NCI-H1105 treated with DMSO at 0.1 percent for 48 hours (cell line): ENCODE measurements around the gene FAM168A.
"Not testable (repeated sequence)": the region's sequence is repeated elsewhere in the genome, so short reads cannot be mapped to it uniquely, and the experiment has no call there.

ENCODE experiments used
- DNase-seq: peaks from one replicate; lab custom pipeline; 2025; lab: John Stamatoyannopoulos, UW

FAM168A gene

DNA sequence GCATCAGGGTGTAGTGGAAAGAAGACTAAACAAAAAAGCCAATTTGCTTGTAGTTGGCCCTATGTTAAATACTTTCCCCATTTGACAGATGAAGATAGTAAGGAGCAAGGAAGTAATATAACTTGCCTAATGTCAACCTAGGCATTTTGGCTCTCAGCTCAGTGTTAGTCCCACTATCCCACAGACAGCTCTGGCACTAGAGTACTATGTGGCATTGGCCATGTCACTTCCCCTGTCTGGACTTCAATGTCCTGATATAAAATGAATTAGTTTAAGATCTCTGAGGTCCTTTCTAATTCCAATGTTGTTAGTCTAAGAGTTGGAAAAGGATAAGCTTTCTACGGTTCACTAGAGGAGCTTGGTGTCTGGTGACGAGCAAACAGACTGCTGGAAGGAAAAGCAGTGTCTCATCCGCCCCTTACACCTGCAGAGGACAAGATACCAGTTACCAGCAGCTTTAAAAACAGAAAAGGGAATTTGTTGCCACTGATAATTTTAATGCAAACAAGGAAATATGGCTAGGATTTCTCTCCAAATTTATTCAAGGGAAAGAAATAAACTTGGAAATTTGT lies 129.2 kb downstream of the FAM168A start:
- DNase-seq: no peak

DNA sequence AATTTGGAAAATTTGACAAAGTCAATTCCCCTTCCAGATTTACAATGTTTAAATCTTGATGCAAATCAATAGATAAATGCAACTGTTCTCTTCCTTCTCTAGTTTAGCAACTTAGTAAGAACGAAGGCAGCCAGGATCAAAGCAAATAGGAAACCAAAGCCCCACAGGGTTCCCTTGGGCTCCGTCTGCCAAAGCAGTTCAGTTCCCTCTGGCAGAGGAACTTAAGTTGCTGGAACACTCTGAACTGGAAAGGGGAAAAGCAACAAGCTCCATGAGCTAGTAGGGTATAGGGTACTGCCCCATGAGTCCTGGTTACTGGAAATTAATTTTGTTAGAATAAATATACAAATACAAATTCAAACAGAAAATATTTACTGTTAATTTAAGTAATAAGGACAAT lies 130.4 kb downstream of the FAM168A start:
- DNase-seq: no peak

- no peak for DNase-seq
Observed at GRCh38 chr11:73466643-73467042, 131.3 kb downstream of the FAM168A start.

DNA sequence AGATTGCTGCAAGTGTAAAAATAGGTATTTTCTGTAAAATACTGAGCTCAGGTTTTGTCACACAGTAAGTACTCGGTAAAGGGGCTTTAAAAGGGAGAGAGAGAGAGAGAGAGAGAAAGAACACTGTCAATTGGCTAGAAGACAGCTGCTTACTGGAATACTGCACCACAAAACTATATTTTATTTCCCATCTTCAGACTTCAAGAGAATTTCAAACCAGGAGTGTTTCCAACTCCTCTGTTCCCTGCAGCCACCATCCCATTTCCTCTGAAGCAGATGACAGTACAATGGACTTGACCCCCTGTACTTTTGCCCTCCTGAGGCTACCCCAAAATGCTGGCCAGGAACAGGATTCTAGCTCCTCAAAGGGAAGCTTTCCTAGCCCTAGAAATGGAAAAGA lies 132.0 kb downstream of the FAM168A start:
- DNase-seq: no peak

DNA sequence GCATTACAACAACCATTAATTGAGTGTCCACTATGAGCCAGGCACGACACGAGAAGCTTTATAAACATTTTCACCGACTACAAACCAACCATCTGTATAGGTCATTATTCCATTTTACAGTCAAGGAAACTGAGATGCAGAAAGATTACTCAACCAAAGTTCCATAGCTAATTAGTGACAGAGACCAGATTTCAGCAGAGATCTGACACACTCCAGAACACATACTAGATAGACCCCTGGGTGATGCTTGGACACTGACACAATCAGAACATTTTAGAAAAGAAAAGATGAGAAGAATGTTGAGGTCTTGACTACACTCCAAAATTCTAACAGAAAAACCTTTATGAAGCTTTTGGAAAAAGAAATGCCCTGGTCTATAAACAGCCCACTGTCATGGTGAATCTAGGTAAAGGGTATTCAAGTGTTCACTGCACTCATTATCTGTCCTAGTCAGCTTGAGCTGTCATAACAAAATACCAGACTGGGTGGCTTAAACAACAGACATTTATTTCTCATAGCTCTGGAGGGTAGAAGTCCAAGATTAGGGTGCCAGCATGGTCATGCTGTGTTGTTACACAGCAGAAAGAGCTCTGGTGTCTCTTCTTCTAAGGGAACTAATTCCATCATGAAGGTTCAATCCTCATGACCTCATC lies 132.8 kb downstream of the FAM168A start:
- DNase-seq: no peak

DNA sequence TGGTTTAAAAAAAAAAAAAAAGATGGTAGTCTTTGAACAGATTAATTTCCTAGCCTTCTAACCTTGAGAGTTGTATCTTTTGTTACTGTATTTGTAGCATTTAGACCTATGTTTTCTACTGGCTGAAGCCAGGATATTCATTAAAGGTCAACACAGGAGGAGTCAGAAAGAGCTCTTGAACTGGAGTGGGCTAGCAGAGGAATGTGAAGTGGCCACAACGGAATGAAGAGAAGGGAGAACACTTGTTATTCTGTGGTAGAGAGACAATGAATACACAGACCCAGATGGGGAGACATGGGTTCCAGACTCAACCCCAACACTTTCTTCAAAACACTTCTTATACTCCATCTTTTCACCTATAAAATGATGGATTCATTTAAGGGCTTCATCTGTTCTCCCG lies 133.6 kb downstream of the FAM168A start:
- DNase-seq: no peak

- no peak for DNase-seq
Observed at GRCh38 chr11:73463359-73463758, 134.6 kb downstream of the FAM168A start.

DNA sequence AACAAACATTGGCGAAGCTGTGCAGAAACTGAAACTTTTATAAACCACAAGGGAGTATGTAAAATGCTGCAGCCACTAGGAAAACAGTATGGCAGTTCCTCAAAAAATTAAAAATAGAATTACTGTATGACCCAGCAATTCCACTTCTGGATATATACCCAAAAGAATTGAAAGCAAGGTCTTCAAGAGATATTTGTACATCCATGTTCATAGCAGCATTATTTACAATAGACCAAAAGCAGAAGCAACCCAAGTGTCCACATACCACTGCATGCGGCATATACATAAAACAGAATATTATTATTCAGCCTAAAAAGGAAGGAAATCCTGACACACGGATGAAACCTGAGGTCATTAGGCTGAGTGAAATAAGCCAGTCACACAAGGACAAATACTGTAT lies 135.9 kb downstream of the FAM168A start:
- DNase-seq: no peak

- peak; percentile 52 for DNase-seq
Observed at GRCh38 chr11:73461335-73461840, 136.5 kb downstream of the FAM168A start.

DNA sequence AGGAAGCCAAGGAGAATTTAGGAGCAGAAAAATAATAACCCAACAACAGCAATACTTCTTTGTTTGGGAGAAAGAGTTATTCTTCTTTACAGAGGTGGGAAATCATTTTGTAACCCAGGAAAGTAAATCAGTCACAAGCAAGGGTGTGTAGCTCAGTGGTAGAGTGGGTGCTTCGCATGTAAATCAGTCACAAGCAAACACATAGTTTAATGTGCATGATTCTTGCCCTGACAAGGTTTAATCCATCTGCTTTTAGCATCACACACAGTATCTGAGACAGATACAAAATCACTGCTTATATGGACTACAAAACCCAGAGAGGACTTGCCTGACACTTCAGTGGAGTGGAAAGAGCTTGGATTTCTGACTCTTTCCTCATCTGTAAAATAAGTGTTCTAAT lies 139.7 kb downstream of the FAM168A start:
- no peak for DNase-seq

DNA sequence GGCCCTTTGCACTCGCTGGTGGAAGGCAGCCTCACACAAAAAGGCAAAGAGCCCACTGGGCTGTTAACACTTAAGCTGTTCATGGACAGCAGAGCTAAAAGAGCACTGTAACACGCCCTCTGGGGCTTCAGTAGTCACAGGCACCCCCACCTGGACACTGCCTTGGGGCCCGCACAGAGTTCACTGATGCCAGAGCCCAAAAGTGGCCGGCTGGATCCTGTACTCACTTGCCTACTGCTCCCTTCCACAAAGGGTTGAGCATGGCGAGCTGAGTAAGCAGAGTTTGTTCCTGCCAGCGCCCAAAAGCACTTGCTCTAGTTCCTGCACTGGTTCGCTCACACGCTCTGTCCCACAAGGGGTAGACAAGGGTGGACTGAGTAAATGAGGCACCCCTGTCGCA lies 142.9 kb downstream of the FAM168A start:
- no peak for DNase-seq

DNA sequence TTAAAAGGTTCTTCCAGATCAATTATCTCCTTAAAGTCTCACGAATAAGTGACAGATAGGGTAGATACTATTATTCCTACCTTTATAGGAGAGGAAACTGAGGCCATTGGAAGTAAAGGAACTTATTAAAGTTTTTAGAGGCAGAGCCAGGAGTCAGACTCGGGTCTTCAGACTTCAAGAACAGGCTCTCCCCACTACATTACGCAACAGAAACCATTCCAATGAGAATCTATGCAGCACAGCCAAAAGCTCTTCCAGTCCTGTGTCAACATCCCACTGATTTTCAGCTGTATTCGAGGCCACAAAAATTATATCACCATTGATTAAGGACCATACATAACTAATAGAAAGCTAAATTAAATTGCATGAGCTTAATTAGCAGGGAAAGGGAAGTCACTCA lies 144.3 kb downstream of the FAM168A start:
- DNase-seq: no peak

DNA sequence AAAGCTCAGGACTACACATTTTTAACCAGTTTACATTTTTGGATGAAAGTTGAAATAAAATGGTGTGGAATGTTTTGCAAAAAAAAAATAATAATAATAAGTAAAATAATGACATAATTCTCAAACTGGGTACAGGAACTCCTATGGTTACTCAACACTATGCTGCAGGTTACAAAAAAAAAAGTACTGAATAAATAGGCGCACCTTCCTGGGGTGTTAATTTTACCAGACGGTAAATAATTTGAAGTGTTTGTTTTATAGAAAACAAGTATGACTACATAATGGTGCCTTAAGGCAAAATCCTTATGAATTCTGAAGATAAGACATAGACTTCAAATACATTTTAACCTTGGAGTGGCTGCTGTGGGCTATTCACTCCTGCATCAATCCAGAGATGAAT lies 145.2 kb downstream of the FAM168A start:
- DNase-seq: no peak

- no peak for DNase-seq
Observed at GRCh38 chr11:73451896-73452295, 146.0 kb downstream of the FAM168A start.

GRCh38 chr11:73446766-73447165 lies 151.1 kb downstream of the FAM168A start:
- DNase-seq: no peak

- no peak for DNase-seq
Observed at GRCh38 chr11:73445980-73446379, 151.9 kb downstream of the FAM168A start.

DNA sequence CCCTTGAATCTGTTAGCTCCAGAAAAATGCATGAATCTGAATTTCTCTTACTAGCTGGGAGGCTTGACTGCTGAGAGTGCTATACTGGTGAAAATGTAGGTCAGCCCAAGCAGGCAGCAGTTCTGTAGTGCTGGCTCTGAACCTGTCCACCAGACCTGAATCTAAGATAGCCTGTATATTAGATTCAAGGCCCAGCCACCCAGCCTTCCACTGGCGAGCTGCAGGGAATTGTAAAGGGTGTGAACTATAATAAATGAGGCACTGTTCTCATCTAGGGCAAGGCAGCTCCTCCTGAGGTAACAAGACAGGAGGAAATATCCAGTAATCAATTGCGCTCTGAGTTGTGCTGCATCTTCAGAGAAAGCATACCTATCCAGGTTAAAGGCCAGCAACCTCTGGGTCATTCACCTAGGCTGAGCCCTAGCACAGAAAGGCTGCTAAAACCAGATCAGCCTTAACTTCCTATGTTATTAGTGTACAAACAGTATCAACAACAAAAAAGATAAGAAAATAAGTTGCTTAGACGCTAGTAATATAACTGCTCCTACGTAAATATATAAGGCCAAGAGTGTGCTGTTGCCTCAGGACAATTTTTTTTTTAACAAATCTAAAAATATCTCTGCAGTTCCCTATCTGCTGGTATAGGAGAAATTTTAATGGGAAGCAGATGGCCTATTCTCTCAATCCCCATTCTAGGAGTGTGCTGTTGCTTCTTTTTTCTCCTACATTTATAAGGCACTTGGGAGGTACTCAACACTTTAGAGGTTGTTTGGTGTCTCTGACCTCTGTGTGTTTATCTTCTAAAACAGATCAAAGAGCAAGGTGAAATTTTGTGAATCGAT lies 158.7 kb downstream of the FAM168A start:
- DNase-seq: no peak

DNA sequence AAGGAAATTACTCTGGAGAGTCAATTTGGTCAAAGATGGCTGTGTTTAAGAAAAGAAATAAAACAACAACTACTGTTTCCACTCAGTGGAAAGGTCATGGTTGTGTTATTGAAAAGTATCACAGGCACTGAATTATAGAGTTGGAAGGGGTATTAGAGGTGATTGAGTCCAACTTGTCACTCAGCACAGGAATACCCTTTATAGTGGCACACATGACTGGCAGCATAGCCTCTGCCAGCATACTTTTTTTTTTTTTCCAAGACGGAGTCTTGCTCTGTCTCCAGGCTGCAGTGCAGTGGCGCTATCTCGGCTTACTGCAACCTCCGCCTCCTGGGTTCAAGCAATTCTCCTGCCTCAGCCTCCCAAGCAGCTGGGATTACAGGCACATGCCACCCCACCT lies 161.1 kb downstream of the FAM168A start:
- not testable (repeated sequence) for DNase-seq

- DNase-seq: no peak
Observed at GRCh38 chr11:73431396-73431795, 166.5 kb downstream of the FAM168A start.

GRCh38 chr11:73430326-73430725 lies 167.6 kb downstream of the FAM168A start:
- DNase-seq: no peak

GRCh38 chr11:73429121-73429750 lies 168.7 kb downstream of the FAM168A start:
- DNase-seq: no peak

- no peak for DNase-seq
Observed at GRCh38 chr11:73428699-73429098, 169.2 kb downstream of the FAM168A start.

GRCh38 chr11:73428227-73428626 lies 169.7 kb downstream of the FAM168A start:
- no peak for DNase-seq
